ENCODE results near the gene SCRG1.

Gene SCRG1

GRCh38 chr4:173360587-173361221 is 38.2 kb downstream of the SCRG1 start:
- peak; percentile 23 for DNase-seq (ENCODE audit: low spot score)

GRCh38 chr4:173357939-173358338 is 41.0 kb downstream of the SCRG1 start:
- DNase-seq (ENCODE audit: low spot score) = no peak

GRCh38 chr4:173347467-173347866 is 51.4 kb downstream of the SCRG1 start:
- no peak for DNase-seq (ENCODE audit: low spot score)

- DNase-seq (ENCODE audit: low spot score) = no peak
Observed at GRCh38 chr4:173346074-173346473, 52.8 kb downstream of the SCRG1 start.

GRCh38 chr4:173345648-173346047 is 53.3 kb downstream of the SCRG1 start:
- DNase-seq (ENCODE audit: low spot score) = no peak

- DNase-seq (ENCODE audit: low spot score) = no peak
Observed at GRCh38 chr4:173343832-173344397, 55.0 kb downstream of the SCRG1 start.

GRCh38 chr4:173337463-173337862 is 61.5 kb downstream of the SCRG1 start:
- DNase-seq (ENCODE audit: low spot score) = no peak

GRCh38 chr4:173334891-173335752 is 63.8 kb downstream of the SCRG1 start:
- DNase-seq (ENCODE audit: low spot score) = peak; percentile 79

Data from hematopoietic multipotent progenitor cell treated with erythropoietin and hydrocortisone succinate and interleukin-3 and kit ligand, for 15 days (in vitro differentiated cells).